ENCODE measurements around the gene GLYR1.

The GLYR1 gene

GRCh38 chr16:4882000-4882632 lies 35.0 kb upstream of the GLYR1 start:
- H2BK120ac ChIP-seq (ENCODE audit: insufficient read depth, low read length, poor library complexity): no peak overlapping the region
- no peaks in the 10 kb centered on the region for H3K79me1 ChIP-seq (ENCODE audit: low read length)
- no peak overlapping the region for H3K9ac ChIP-seq (ENCODE audit: low read length)
- H3K4me3 ChIP-seq (ENCODE audit: low read depth, low read length): no peak overlapping the region
- no peak overlapping the region for H4K8ac ChIP-seq (ENCODE audit: low read depth, low read length)
- no peak overlapping the region for H3K14ac ChIP-seq (ENCODE audit: low read length)
- no peak overlapping the region for H3K27ac ChIP-seq (ENCODE audit: low read depth, low read length)
- H2BK12ac ChIP-seq (ENCODE audit: low read length): no peak overlapping the region
- no peaks in the 10 kb centered on the region for H3K27me3 ChIP-seq (ENCODE audit: insufficient read depth, low read length)
- H3K36me3 ChIP-seq (ENCODE audit: control insufficient read depth in 1 of 2, insufficient read depth in 2 of 2, low read length in 2 of 2): peaks cover 75 to 89% of the 10 kb centered on the region in 2 experiments
- no peaks in the 10 kb centered on the region for H3K79me2 ChIP-seq (ENCODE audit: control insufficient read depth, insufficient read depth, low read length, poor library complexity)
- DNase-seq: no peak
- no peak overlapping the region for H3K4ac ChIP-seq (ENCODE audit: low read depth, low read length)
- peaks cover 3% of the 10 kb centered on the region for H3K9me3 ChIP-seq (ENCODE audit: insufficient read depth, low read depth, low read length)
- no peak overlapping the region for H3K23ac ChIP-seq (ENCODE audit: low read length)
- H2AK5ac ChIP-seq (ENCODE audit: low read length): no peak overlapping the region
- H3K18ac ChIP-seq (ENCODE audit: low read length): no peak overlapping the region
- H2AFZ ChIP-seq (ENCODE audit: insufficient read depth, low read length, poor library complexity): no peak overlapping the region
- H3K4me1 ChIP-seq (ENCODE audit: control insufficient read depth in 1 of 2, insufficient read depth in 2 of 2, low read length in 2 of 2): no peaks in the 10 kb centered on the region
- no peak overlapping the region for H4K12ac ChIP-seq (ENCODE audit: low read depth, low read length)
- H3K4me2 ChIP-seq (ENCODE audit: low read length): no peak overlapping the region
- no peak overlapping the region for H4K91ac ChIP-seq (ENCODE audit: low read depth, low read length)
- H2BK5ac ChIP-seq (ENCODE audit: low read depth, low read length, poor library complexity): no peak overlapping the region
- WGBS (ENCODE audit: extremely low coverage, insufficient coverage, insufficient read length): no CpG with 5 or more reads among the region's 14 CpGs

GRCh38 chr16:4880006-4880580 lies 33.0 kb upstream of the GLYR1 start:
- Histone ChIP-seq H3K27ac (ENCODE audit: low read depth, low read length) (no peak overlapping the region), H3K23ac (ENCODE audit: low read length) (no peak overlapping the region), H3K79me2 (ENCODE audit: control insufficient read depth, insufficient read depth, low read length, poor library complexity) (no peaks in the 10 kb centered on the region), H4K12ac (ENCODE audit: low read depth, low read length) (no peak overlapping the region), H3K36me3 (ENCODE audit: control insufficient read depth in 1 of 2, insufficient read depth in 2 of 2, low read length in 2 of 2) (peaks cover 78 to 85% of the 10 kb centered on the region in 2 experiments), H3K4ac (ENCODE audit: low read depth, low read length) (no peak overlapping the region), H2AK5ac (ENCODE audit: low read length) (no peak overlapping the region), H3K4me2 (ENCODE audit: low read length) (no peak overlapping the region), H2BK120ac (ENCODE audit: insufficient read depth, low read length, poor library complexity) (no peak overlapping the region), H3K79me1 (ENCODE audit: low read length) (no peaks in the 10 kb centered on the region), H2AFZ (ENCODE audit: insufficient read depth, low read length, poor library complexity) (no peak overlapping the region), H3K14ac (ENCODE audit: low read length) (no peak overlapping the region), H4K8ac (ENCODE audit: low read depth, low read length) (no peak overlapping the region), H2BK5ac (ENCODE audit: low read depth, low read length, poor library complexity) (no peak overlapping the region), H3K9me3 (ENCODE audit: insufficient read depth, low read depth, low read length) (peaks cover 3% of the 10 kb centered on the region), H3K9ac (ENCODE audit: low read length) (no peak overlapping the region), H3K27me3 (ENCODE audit: insufficient read depth, low read length) (no peaks in the 10 kb centered on the region), H3K4me1 (ENCODE audit: control insufficient read depth in 1 of 2, insufficient read depth in 2 of 2, low read length in 2 of 2) (no peaks in the 10 kb centered on the region), H4K91ac (ENCODE audit: low read depth, low read length) (no peak overlapping the region), H2BK12ac (ENCODE audit: low read length) (no peak overlapping the region), H3K18ac (ENCODE audit: low read length) (no peak overlapping the region), H3K4me3 (ENCODE audit: low read depth, low read length) (no peak overlapping the region)
- DNase-seq: no peak
- WGBS (ENCODE audit: extremely low coverage, insufficient coverage, insufficient read length): no CpG with 5 or more reads among the region's 17 CpGs

GRCh38 chr16:4879049-4879448 lies 32.0 kb upstream of the GLYR1 start:
- no peaks in the 10 kb centered on the region for H3K79me2 ChIP-seq (ENCODE audit: control insufficient read depth, insufficient read depth, low read length, poor library complexity)
- H4K91ac ChIP-seq (ENCODE audit: low read depth, low read length): no peak overlapping the region
- H3K4me3 ChIP-seq (ENCODE audit: low read depth, low read length): no peak overlapping the region
- no peak for DNase-seq
- H3K79me1 ChIP-seq (ENCODE audit: low read length): no peaks in the 10 kb centered on the region
- H2BK12ac ChIP-seq (ENCODE audit: low read length): no peak overlapping the region
- peaks cover 78 to 85% of the 10 kb centered on the region in 2 experiments for H3K36me3 ChIP-seq (ENCODE audit: control insufficient read depth in 1 of 2, insufficient read depth in 2 of 2, low read length in 2 of 2)
- no peak overlapping the region for H3K4me2 ChIP-seq (ENCODE audit: low read length)
- H2BK5ac ChIP-seq (ENCODE audit: low read depth, low read length, poor library complexity): no peak overlapping the region
- H3K23ac ChIP-seq (ENCODE audit: low read length): no peak overlapping the region
- no peak overlapping the region for H4K12ac ChIP-seq (ENCODE audit: low read depth, low read length)
- H3K18ac ChIP-seq (ENCODE audit: low read length): no peak overlapping the region
- WGBS (ENCODE audit: extremely low coverage, insufficient coverage, insufficient read length): no CpG with 5 or more reads among the region's 4 CpGs
- no peak overlapping the region for H3K9ac ChIP-seq (ENCODE audit: low read length)
- peaks cover 3% of the 10 kb centered on the region for H3K9me3 ChIP-seq (ENCODE audit: insufficient read depth, low read depth, low read length)
- H2AK5ac ChIP-seq (ENCODE audit: low read length): no peak overlapping the region
- no peak overlapping the region for H2BK120ac ChIP-seq (ENCODE audit: insufficient read depth, low read length, poor library complexity)
- no peaks in the 10 kb centered on the region for H3K27me3 ChIP-seq (ENCODE audit: insufficient read depth, low read length)
- H3K27ac ChIP-seq (ENCODE audit: low read depth, low read length): no peak overlapping the region
- H4K8ac ChIP-seq (ENCODE audit: low read depth, low read length): no peak overlapping the region
- H3K4me1 ChIP-seq (ENCODE audit: control insufficient read depth in 1 of 2, insufficient read depth in 2 of 2, low read length in 2 of 2): no peaks in the 10 kb centered on the region
- H3K4ac ChIP-seq (ENCODE audit: low read depth, low read length): no peak overlapping the region
- no peak overlapping the region for H3K14ac ChIP-seq (ENCODE audit: low read length)
- H2AFZ ChIP-seq (ENCODE audit: insufficient read depth, low read length, poor library complexity): no peak overlapping the region

GRCh38 chr16:4877380-4877685 lies 30.2 kb upstream of the GLYR1 start:
- no peak overlapping the region for H3K4me2 ChIP-seq (ENCODE audit: low read length)
- H2AK5ac ChIP-seq (ENCODE audit: low read length): no peak overlapping the region
- H4K12ac ChIP-seq (ENCODE audit: low read depth, low read length): no peak overlapping the region
- H3K4ac ChIP-seq (ENCODE audit: low read depth, low read length): no peak overlapping the region
- no peak overlapping the region for H3K4me3 ChIP-seq (ENCODE audit: low read depth, low read length)
- no peak overlapping the region for H4K8ac ChIP-seq (ENCODE audit: low read depth, low read length)
- H3K27ac ChIP-seq (ENCODE audit: low read depth, low read length): no peak overlapping the region
- no peak overlapping the region for H2BK5ac ChIP-seq (ENCODE audit: low read depth, low read length, poor library complexity)
- H2BK120ac ChIP-seq (ENCODE audit: insufficient read depth, low read length, poor library complexity): no peak overlapping the region
- H3K36me3 ChIP-seq (ENCODE audit: control insufficient read depth in 1 of 2, insufficient read depth in 2 of 2, low read length in 2 of 2): peaks cover 72 to 85% of the 10 kb centered on the region in 2 experiments
- no CpG with 5 or more reads among the region's 14 CpGs for WGBS (ENCODE audit: extremely low coverage, insufficient coverage, insufficient read length)
- H2BK12ac ChIP-seq (ENCODE audit: low read length): no peak overlapping the region
- no peaks in the 10 kb centered on the region for H3K79me1 ChIP-seq (ENCODE audit: low read length)
- no peaks in the 10 kb centered on the region for H3K4me1 ChIP-seq (ENCODE audit: control insufficient read depth in 1 of 2, insufficient read depth in 2 of 2, low read length in 2 of 2)
- H3K79me2 ChIP-seq (ENCODE audit: control insufficient read depth, insufficient read depth, low read length, poor library complexity): no peaks in the 10 kb centered on the region
- no peak overlapping the region for H3K9ac ChIP-seq (ENCODE audit: low read length)
- H3K9me3 ChIP-seq (ENCODE audit: insufficient read depth, low read depth, low read length): no peaks in the 10 kb centered on the region
- no peak for DNase-seq
- no peaks in the 10 kb centered on the region for H3K27me3 ChIP-seq (ENCODE audit: insufficient read depth, low read length)
- no peak overlapping the region for H3K23ac ChIP-seq (ENCODE audit: low read length)
- H3K14ac ChIP-seq (ENCODE audit: low read length): no peak overlapping the region
- no peak overlapping the region for H2AFZ ChIP-seq (ENCODE audit: insufficient read depth, low read length, poor library complexity)
- no peak overlapping the region for H3K18ac ChIP-seq (ENCODE audit: low read length)
- H4K91ac ChIP-seq (ENCODE audit: low read depth, low read length): no peak overlapping the region

Data from trophoblast cell (in vitro differentiated cells and primary cell).